NT2/D1 (cell line): Measurements from ENCODE around the gene NT5C2.

ENCODE experiments used
- SUZ12 ChIP-seq: IDR thresholded peaks from 2 replicates; pipeline ENCODE4 v1.6.1; 2011; ENCODE audit not compliant: insufficient read length, insufficient read depth; ENCODE audit errors: extremely low read depth
- YY1 ChIP-seq: IDR thresholded peaks from 2 replicates; pipeline ENCODE4 v1.6.1; 2011; ENCODE audit not compliant: insufficient read length, insufficient read depth
- ZNF274 ChIP-seq: IDR thresholded peaks from 2 replicates; pipeline ENCODE4 v1.6.1; 2011; ENCODE audit warnings: mild to moderate bottlenecking, low read depth, low read length

- no peak for TF ChIP-seq YY1
- no peak for TF ChIP-seq SUZ12
- TF ChIP-seq ZNF274, result no peak
These were observed 45.4 kb downstream of the NT5C2 start for GRCh38 chr10:103147645-103148044.
